Measurements from ENCODE around the gene CLK3.
"Not testable (repeated sequence)": the region's sequence is repeated elsewhere in the genome, so short reads cannot be mapped to it uniquely, and the experiment has no call there.

CLK3 gene

GRCh38 chr15:74594455-74594854 is 21.2 kb upstream of the CLK3 start:
- no peak overlapping the region for H3K4me3 ChIP-seq (ENCODE audit: low read length)
- no peak for TF ChIP-seq ZNF274 (IDR thresholded peaks at IDR 0.05; ENCODE audit: low read depth, low read length)

- no peak overlapping the region for H3K4me3 ChIP-seq (ENCODE audit: low read length)
- no peak for TF ChIP-seq ZNF274 (IDR thresholded peaks at IDR 0.05; ENCODE audit: low read depth, low read length)
These were observed 20.4 kb upstream of the CLK3 start for GRCh38 chr15:74595271-74595670.

- not testable (repeated sequence) for H3K4me3 ChIP-seq (ENCODE audit: low read length)
These were observed 18.9 kb upstream of the CLK3 start for GRCh38 chr15:74596736-74597135.

GRCh38 chr15:74597146-74597705 is 18.4 kb upstream of the CLK3 start:
- not testable (repeated sequence) for H3K4me3 ChIP-seq (ENCODE audit: low read length)

- peak overlapping the region; percentile 42; the same call in 1 of the 2 replicates for H3K4me3 ChIP-seq (ENCODE audit: low read length)
- TF ChIP-seq ZNF274 (IDR thresholded peaks at IDR 0.05; ENCODE audit: low read depth, low read length): no peak
These were observed 17.4 kb upstream of the CLK3 start for GRCh38 chr15:74598126-74598842.

- H3K4me3 ChIP-seq (ENCODE audit: low read length): peak overlapping the region; percentile 42; the same call in 1 of the 2 replicates
- no peak for TF ChIP-seq ZNF274 (IDR thresholded peaks at IDR 0.05; ENCODE audit: low read depth, low read length)
These were observed 16.5 kb upstream of the CLK3 start for GRCh38 chr15:74599156-74599555.

GRCh38 chr15:74603026-74603788 is 12.4 kb upstream of the CLK3 start:
- H3K4me3 ChIP-seq (ENCODE audit: low read length): no peak overlapping the region
- TF ChIP-seq ZNF274 (IDR thresholded peaks at IDR 0.05; ENCODE audit: low read depth, low read length): no peak

- no peak overlapping the region for H3K4me3 ChIP-seq (ENCODE audit: low read length)
- TF ChIP-seq ZNF274 (IDR thresholded peaks at IDR 0.05; ENCODE audit: low read depth, low read length): no peak
These were observed 11.6 kb upstream of the CLK3 start for GRCh38 chr15:74603789-74604705.

- no peak for TF ChIP-seq ZNF274 (IDR thresholded peaks at IDR 0.05; ENCODE audit: low read depth, low read length)
- H3K4me3 ChIP-seq (ENCODE audit: low read length): no peak overlapping the region
These were observed 10.4 kb upstream of the CLK3 start for GRCh38 chr15:74604983-74605794.

- no peak for TF ChIP-seq ZNF274 (IDR thresholded peaks at IDR 0.05; ENCODE audit: low read depth, low read length)
- H3K4me3 ChIP-seq (ENCODE audit: low read length): no peak overlapping the region
These were observed 9.9 kb upstream of the CLK3 start for GRCh38 chr15:74605795-74606150.

GRCh38 chr15:74608786-74609185 is 6.8 kb upstream of the CLK3 start:
- no peak for TF ChIP-seq ZNF274 (IDR thresholded peaks at IDR 0.05; ENCODE audit: low read depth, low read length)

GRCh38 chr15:74609938-74610301 is 5.7 kb upstream of the CLK3 start:
- TF ChIP-seq ZNF274 (IDR thresholded peaks at IDR 0.05; ENCODE audit: low read depth, low read length): no peak
- H3K4me3 ChIP-seq (ENCODE audit: low read length): no peak overlapping the region

More at GRCh38 chr15:74608786-74609185, 6.8 kb upstream of the CLK3 start:
- no peak overlapping the region for H3K4me3 ChIP-seq (ENCODE audit: low read length)

- no peak overlapping the region for H3K4me3 ChIP-seq (ENCODE audit: low read length)
- no peak for TF ChIP-seq ZNF274 (IDR thresholded peaks at IDR 0.05; ENCODE audit: low read depth, low read length)
These were observed 5.2 kb upstream of the CLK3 start for GRCh38 chr15:74610302-74610951.
